NCI-H2029 (cell line): ENCODE measurements around the gene SOX5.

Experiments
- DNase-seq: peaks from one replicate; lab custom pipeline; 2025; lab: John Stamatoyannopoulos, UW

The SOX5 gene

DNA sequence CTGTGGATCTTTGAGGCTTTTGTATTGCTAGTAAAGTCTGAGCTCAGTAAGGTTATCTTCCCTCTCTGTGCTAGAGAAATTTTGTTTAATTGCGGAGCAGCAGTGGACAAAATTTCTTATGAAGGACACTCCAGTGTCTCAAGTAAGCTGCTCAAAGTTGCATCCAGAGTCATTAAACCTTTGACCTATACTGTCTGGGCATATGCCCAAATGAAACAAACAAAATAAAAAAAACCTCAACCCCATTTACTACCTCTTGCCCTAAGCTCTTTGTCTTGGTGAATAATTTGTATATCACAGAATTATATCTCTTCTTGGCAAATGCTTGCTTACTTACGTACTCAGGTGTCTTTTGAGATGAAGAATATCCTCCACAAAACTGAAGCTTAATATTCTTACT lies 465.2 kb downstream of the SOX5 start:
- DNase-seq, result peak; percentile 8

DNA sequence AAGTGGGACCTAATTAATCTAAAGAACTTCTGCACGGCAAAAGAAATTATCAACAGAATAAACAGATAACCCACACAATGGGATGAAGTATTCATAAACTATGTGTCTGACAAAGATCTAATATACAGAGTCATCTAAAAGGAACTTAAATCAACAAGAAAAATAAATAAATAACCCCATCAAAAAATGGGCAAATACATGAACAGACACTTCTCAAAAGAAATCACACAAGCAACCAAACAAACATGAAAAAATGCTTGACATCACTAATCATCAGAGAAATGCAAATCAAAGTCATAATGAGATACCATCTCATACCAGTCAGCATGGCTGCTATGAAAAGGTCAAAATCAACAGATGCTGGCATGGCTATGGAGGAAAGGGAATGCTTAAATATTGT lies 466.9 kb downstream of the SOX5 start:
- DNase-seq, result no peak
